H1 (cell line): Measurements from ENCODE around the gene RXFP1. TPM values are rescaled to one million over a fixed set of nuclear protein-coding genes. Genes with fewer than 3 reads are reported as not detected.

ENCODE experiments used
- CTCF ChIA-PET: fragments of 300-600 bp; sonication (Branson Sonifier 250); formaldehyde crosslinking; loops from one replicate; lab custom pipeline; 2021; ENCODE audit not compliant: partially characterized antibody; lab: Charles Lee
- POLR2A ChIA-PET: fragments of 300-600 bp; sonication (Branson Sonifier 250); formaldehyde crosslinking; loops from one replicate; lab custom pipeline; 2021; ENCODE audit warnings: inconsistent platforms; ENCODE audit not compliant: partially characterized antibody; lab: Charles Lee
- DNase-seq, 2 experiments: peaks; one replicate each; pipeline versions ENCODE4 v3.0.0 to v3.0.0-alpha.2; 2010 to 2022; ENCODE audit warnings: low spot score in 2 of 2, low read depth in 1 of 2, mixed read lengths in 1 of 2
- FAIRE-seq: peaks from 2 replicates; lab custom pipeline; 2011; peaks lifted over from hg19 to GRCh38; lab: Jason Lieb, UNC
- H2AFZ ChIP-seq: 2 replicates; pipeline ENCODE4 v1.8.1; 2012; ENCODE audit warnings: low read length, inconsistent platforms
- H2AK5ac ChIP-seq: 2 replicates; pipeline ENCODE4 v1.6.1; 2013; ENCODE audit warnings: low read depth, low read length
- H2BK120ac ChIP-seq: replicated peaks from 2 replicates; pipeline ENCODE3; 2013; ENCODE audit warnings: low read depth, low read length, inconsistent platforms
- H2BK12ac ChIP-seq: 2 replicates; pipeline ENCODE4 v1.6.1; 2013; ENCODE audit warnings: low read depth, low read length
- H2BK15ac ChIP-seq: 2 replicates; pipeline ENCODE4 v1.6.1; 2013; ENCODE audit warnings: low read length
- H2BK20ac ChIP-seq: 2 replicates; pipeline ENCODE4 v1.6.1; 2013; ENCODE audit warnings: low read length
- H2BK5ac ChIP-seq: 2 replicates; pipeline ENCODE4 v1.6.1; 2013; ENCODE audit warnings: low read depth, low read length
- H3K14ac ChIP-seq: 2 replicates; pipeline ENCODE4 v1.6.1; 2013; ENCODE audit warnings: inconsistent platforms; ENCODE audit not compliant: insufficient read length
- H3K18ac ChIP-seq: 2 replicates; pipeline ENCODE4 v1.6.1; 2013; ENCODE audit warnings: low read length; ENCODE audit errors: extremely low read depth
- H3K23ac ChIP-seq: 2 replicates; pipeline ENCODE4 v1.6.1; 2013; ENCODE audit warnings: inconsistent platforms; ENCODE audit not compliant: insufficient read length
- H3K23me2 ChIP-seq: 2 replicates; pipeline ENCODE4 v1.6.1; 2013; ENCODE audit warnings: low read depth, low read length
- H3K27ac ChIP-seq: 2 replicates; pipeline ENCODE4 v1.6.1; 2011; ENCODE audit warnings: low read depth, low read length, inconsistent platforms
- H3K27me3 ChIP-seq, 4 experiments: replicated peaks in 1 of 4; 1 replicate in 1 of 4; 2 replicates in 3 of 4; pipeline versions ENCODE4 v1.6.1 to v1.8.1; 2011 to 2013; ENCODE audit warnings: low read length in 3 of 4, mild to moderate bottlenecking in 3 of 4, inconsistent platforms in 2 of 4, mixed read lengths in 2 of 4, moderate library complexity in 1 of 4; ENCODE audit not compliant: control insufficient read depth in 3 of 4, insufficient read depth in 3 of 4; ENCODE audit errors: extremely low read depth in 1 of 4
- H3K36me3 ChIP-seq, 4 experiments: 2 replicates each; pipeline versions ENCODE4 v1.6.1 to v1.8.1; 2011 to 2013; ENCODE audit warnings: mild to moderate bottlenecking in 4 of 4, low read length in 3 of 4, moderate library complexity in 2 of 4, control low read depth in 1 of 4, inconsistent platforms in 1 of 4; ENCODE audit not compliant: insufficient read depth in 4 of 4, control insufficient read depth in 2 of 4
- H3K4ac ChIP-seq: replicated peaks from 2 replicates; pipeline ENCODE3; 2013; ENCODE audit warnings: low read length, low read depth, mixed read lengths, inconsistent platforms; ENCODE audit not compliant: insufficient read length
- H3K4me1 ChIP-seq, 4 experiments: replicated peaks in 1 of 4; 1 replicate in 1 of 4; 2 replicates in 3 of 4; pipeline versions ENCODE4 v1.6.1 to v1.8.1; 2011 to 2013; ENCODE audit warnings: low read length in 3 of 4, inconsistent platforms in 2 of 4, mixed read lengths in 1 of 4; ENCODE audit not compliant: insufficient read depth in 4 of 4, control insufficient read depth in 3 of 4
- H3K4me2 ChIP-seq, 2 experiments: 2 replicates each; pipeline versions ENCODE4 v1.6.1 to v1.8.1; 2011 to 2013; ENCODE audit warnings: low read depth in 2 of 2, low read length in 2 of 2, control low read depth in 1 of 2, inconsistent platforms in 1 of 2, mild to moderate bottlenecking in 1 of 2; ENCODE audit not compliant: insufficient read depth in 1 of 2
- H3K4me3 ChIP-seq, 4 experiments: fragments of 200-600, 300-600 bp in 1 of 4; sonication (generic), shearing (Covaris generic), sonication (Bioruptor Twin) in 1 of 4; 2 replicates each; pipeline versions ENCODE4 v1.5.1 to v1.8.1; 2011 to 2016; ENCODE audit warnings: low read length in 4 of 4, low read depth in 3 of 4, control low read depth in 2 of 4, inconsistent platforms in 2 of 4, mild to moderate bottlenecking in 2 of 4, mixed read lengths in 1 of 4, moderate library complexity in 1 of 4; ENCODE audit not compliant: insufficient read depth in 2 of 4; ENCODE audit errors: extremely low read depth in 1 of 4
- H3K56ac ChIP-seq: replicated peaks from 2 replicates; pipeline ENCODE3; 2013; ENCODE audit warnings: low read depth, mild to moderate bottlenecking, mixed read lengths, low read length, inconsistent platforms; ENCODE audit not compliant: insufficient read length
- H3K79me1 ChIP-seq: 2 replicates; pipeline ENCODE4 v1.6.1; 2013; ENCODE audit warnings: low read depth, low read length, control low read depth
- H3K79me2 ChIP-seq, 2 experiments: 2 replicates each; pipeline versions ENCODE4 v1.6.1 to v1.8.1; 2012 to 2013; ENCODE audit warnings: low read length in 2 of 2, mild to moderate bottlenecking in 2 of 2, inconsistent platforms in 1 of 2; ENCODE audit not compliant: insufficient read depth in 2 of 2, control insufficient read depth in 1 of 2
- H3K9ac ChIP-seq, 4 experiments: replicated peaks in 1 of 4; 1 replicate in 1 of 4; 2 replicates in 3 of 4; pipeline versions ENCODE4 v1.6.1 to v1.8.1; 2011 to 2013; ENCODE audit warnings: low read depth in 3 of 4, low read length in 3 of 4, control low read depth in 2 of 4, mild to moderate bottlenecking in 2 of 4, moderate library complexity in 2 of 4, inconsistent platforms in 1 of 4; ENCODE audit errors: extremely low read depth in 1 of 4
- H3K9me3 ChIP-seq, 2 experiments: 2 replicates each; pipeline versions ENCODE4 v1.6.1 to v1.8.1; 2012 to 2013; ENCODE audit warnings: mild to moderate bottlenecking in 2 of 2, moderate library complexity in 2 of 2, control low read depth in 1 of 2, inconsistent platforms in 1 of 2, low read depth in 1 of 2, low read length in 1 of 2, mixed read lengths in 1 of 2; ENCODE audit not compliant: insufficient read depth in 2 of 2
- H4K20me1 ChIP-seq, 2 experiments: replicated peaks in 1 of 2; 2 replicates each; pipeline versions ENCODE3 to v1.8.1; 2011 to 2013; ENCODE audit warnings: inconsistent platforms in 2 of 2, low read length in 2 of 2, mild to moderate bottlenecking in 1 of 2; ENCODE audit not compliant: insufficient read depth in 2 of 2, control insufficient read depth in 1 of 2
- H4K5ac ChIP-seq: 2 replicates; pipeline ENCODE4 v1.6.1; 2013; ENCODE audit warnings: low read length, low read depth, mixed read lengths, inconsistent platforms; ENCODE audit not compliant: insufficient read length
- H4K8ac ChIP-seq: 2 replicates; pipeline ENCODE4 v1.8.0; 2013; ENCODE audit warnings: mild to moderate bottlenecking, moderate library complexity, low read length, inconsistent platforms; ENCODE audit not compliant: insufficient read depth; ENCODE audit errors: extremely low read depth
- H4K91ac ChIP-seq: replicated peaks from 2 replicates; pipeline ENCODE3; 2013; ENCODE audit warnings: low read length, mixed read lengths, inconsistent platforms; ENCODE audit not compliant: insufficient read length
- CBX8 ChIP-seq: fragments of 300-800, 300-1000 bp; sonication (generic); IDR thresholded peaks from 2 replicates; pipeline ENCODE4 v1.7.1; 2016; ENCODE audit warnings: low read depth, low read length, borderline replicate concordance
- CEBPB ChIP-seq: IDR thresholded peaks from 2 replicates; pipeline ENCODE4 v1.6.1; 2012; ENCODE audit warnings: low read depth, low read length
- HDAC6 ChIP-seq: IDR thresholded peaks from one replicate; pipeline ENCODE4 v1.7.1; 2012; ENCODE audit warnings: low read depth, mild to moderate bottlenecking, inconsistent platforms, low read length, moderate library complexity
- NRF1 ChIP-seq: IDR thresholded peaks from 2 replicates; pipeline ENCODE4 v1.6.1; 2011; ENCODE audit warnings: mild to moderate bottlenecking, low read depth, low read length, improper control_type of control experiment
- POLR2AphosphoS5 ChIP-seq: IDR thresholded peaks from 2 replicates; pipeline ENCODE4 v1.6.1; 2011; ENCODE audit warnings: low read depth, low read length
- ZNF274 ChIP-seq: IDR thresholded peaks from 2 replicates; pipeline ENCODE4 v1.7.0; 2012; ENCODE audit warnings: low read length, borderline replicate concordance; ENCODE audit errors: extremely low read depth
- WGBS, 2 experiments: shearing (Covaris generic) in 1 of 2; methylation state at CpG; one replicate each; pipeline versions ENCODE4 v1.1.6 to v1.1.7; 2013 to 2015; ENCODE audit warnings: low lambda C conversion rate in 2 of 2, mixed read lengths in 2 of 2, inconsistent platforms in 1 of 2, low coverage in 1 of 2, missing lambda C conversion rate in 1 of 2; ENCODE audit not compliant: insufficient replicate concordance in 2 of 2, insufficient coverage in 1 of 2, insufficient read length in 1 of 2; ENCODE audit errors: extremely low coverage in 1 of 2, missing lambda C conversion rate in 1 of 2; 5-methylcytosine and 5-hydroxymethylcytosine counted together
- polyA plus RNA-seq, 7 experiments: library from polyadenylated mRNA; depleted of rRNA in 3 of 7; stranded (reverse) in 5 of 7; unstranded in 2 of 7; fragments of >200 nt in 5 of 7; fragments of 200-250 nt in 2 of 7; gene quantifications; 1 replicate in 5 of 7; 2 replicates in 1 of 7; 4 replicates in 1 of 7; pipeline versions ENCODE4 v1.2.1 to v1.2.3, GENCODE V29; 2011 to 2013; ENCODE audit warnings: missing spikeins in 2 of 7, mixed read lengths in 2 of 7
- total RNA-seq: library from RNA; stranded (reverse); fragmentation: NEBNext Ultra II Directional; extraction: Animal tissue kit (Norgen Biotek cat#: 25700); gene quantifications from 2 replicates; pipeline ENCODE4 v1.2.1, GENCODE V29; 2021

RXFP1 gene
- total and polyA plus RNA-seq, 2 of the 8 experiments (the other 6 are each of a cell fraction or from before 2014, with no cell fraction given), result 0.14 to 0.56 TPM

DNA sequence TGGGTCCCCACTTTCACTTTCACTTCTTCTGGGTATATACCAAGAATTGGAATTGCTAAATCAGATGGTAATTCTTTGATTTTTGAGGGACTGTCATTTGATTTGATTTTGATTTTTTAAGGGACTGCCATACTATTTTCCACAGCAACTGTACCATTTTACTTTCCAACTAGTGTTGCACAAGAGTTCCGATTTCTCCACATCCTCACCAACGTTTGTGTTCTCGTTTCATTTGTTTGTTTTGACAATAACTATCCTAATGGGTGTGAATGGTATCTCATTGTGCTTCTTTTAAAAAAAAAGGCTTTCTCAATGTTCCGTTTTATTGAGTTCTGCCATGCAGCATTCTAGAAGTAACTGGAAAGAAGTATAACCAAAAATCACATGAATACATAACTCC lies 87.4 kb downstream of the RXFP1 start:
- Histone ChIP-seq H3K18ac (no peak overlapping the region), H3K4me2 (no peak overlapping the region), H3K9me3 (no peaks in the 10 kb centered on the region), H3K27me3 (no peaks in the 10 kb centered on the region), H3K56ac (no peak overlapping the region), H2AK5ac (no peak overlapping the region), H2AFZ (no peak overlapping the region), H3K4ac (no peak overlapping the region), H3K14ac (no peak overlapping the region), H4K91ac (no peak overlapping the region), H3K23ac (no peak overlapping the region), H2BK12ac (no peak overlapping the region), H2BK20ac (no peak overlapping the region), H2BK5ac (no peak overlapping the region), H4K5ac (no peak overlapping the region), H3K4me3 (no peak overlapping the region), H3K23me2 (no peaks in the 10 kb centered on the region), H3K9ac (no peak overlapping the region), H2BK120ac (no peak overlapping the region), H3K4me1 (no peaks in the 10 kb centered on the region; a peak in 1 of 7 replicates), H3K79me1 (no peaks in the 10 kb centered on the region; the same call in 1 of the 2 replicates), H3K36me3 (no peaks in the 10 kb centered on the region), H3K79me2 (no peaks in the 10 kb centered on the region), H2BK15ac (no peak overlapping the region), H4K8ac (no peak overlapping the region), H3K27ac (no peak overlapping the region), H4K20me1 (no peaks in the 10 kb centered on the region)
- DNase-seq (no peak), FAIRE-seq (no peak)
- WGBS, 2 experiments, result 85% methylated on average over 4 of the region's 4 CpGs; no CpG with 5 or more reads in 1 of the 2 experiments
- TF ChIP-seq HDAC6, result no peak
- TF ChIP-seq CBX8, result no peak
- no peak for TF ChIP-seq CEBPB
- no peak for TF ChIP-seq POLR2AphosphoS5
- TF ChIP-seq ZNF274, result no peak
- no peak for TF ChIP-seq NRF1
- ChIA-PET POLR2A (no interaction called here), CTCF (interaction anchor here (1.3 kb wide), 1 partner anchor 113 kb away, joined by 4 read pairs; no protein-coding TSS in a partner anchor)
